H9 (cell line): Measurements from ENCODE around the gene GPR42. TPM values are rescaled to one million over a fixed set of nuclear protein-coding genes. Genes with fewer than 3 reads are reported as not detected.

ENCODE experiments used
- DNase-seq: peaks from one replicate; pipeline ENCODE4 v3.0.0-alpha.2; 2017
- H2AFZ ChIP-seq: one replicate; pipeline ENCODE4 v1.6.1; 2013; ENCODE audit warnings: mild to moderate bottlenecking, low read length, control low read depth, moderate library complexity
- H2AK5ac ChIP-seq: 2 replicates; pipeline ENCODE4 v1.6.1; 2013; ENCODE audit warnings: low read length, control low read depth, mixed read lengths; ENCODE audit not compliant: insufficient read length
- H2BK120ac ChIP-seq: one replicate; pipeline ENCODE4 v1.6.1; 2013; ENCODE audit warnings: low read depth, mild to moderate bottlenecking, low read length, control low read depth, inconsistent platforms; ENCODE audit not compliant: poor library complexity, severe bottlenecking
- H2BK12ac ChIP-seq: 2 replicates; pipeline ENCODE4 v1.6.1; 2013; ENCODE audit warnings: low read length, control low read depth, mixed read lengths, low read depth; ENCODE audit not compliant: insufficient read length
- H2BK15ac ChIP-seq: 2 replicates; pipeline ENCODE4 v1.6.1; 2013; ENCODE audit warnings: low read depth, low read length, control low read depth
- H2BK20ac ChIP-seq: one replicate; pipeline ENCODE4 v1.6.1; 2013; ENCODE audit warnings: low read depth, mild to moderate bottlenecking, low read length, control low read depth, inconsistent platforms; ENCODE audit not compliant: poor library complexity, severe bottlenecking
- H2BK5ac ChIP-seq: 2 replicates; pipeline ENCODE4 v1.6.1; 2013; ENCODE audit warnings: low read length, control low read depth, mixed read lengths; ENCODE audit not compliant: insufficient read length
- H3K14ac ChIP-seq: 2 replicates; pipeline ENCODE4 v1.6.1; 2013; ENCODE audit warnings: low read length, control low read depth; ENCODE audit not compliant: insufficient read depth
- H3K18ac ChIP-seq: 2 replicates; pipeline ENCODE4 v1.6.1; 2013; ENCODE audit warnings: low read depth, mild to moderate bottlenecking, mixed read lengths, low read length, control low read depth; ENCODE audit not compliant: insufficient read length
- H3K23ac ChIP-seq: 2 replicates; pipeline ENCODE4 v1.6.1; 2013; ENCODE audit warnings: low read length, control low read depth, mixed read lengths, low read depth; ENCODE audit not compliant: insufficient read length
- H3K23me2 ChIP-seq: 2 replicates; pipeline ENCODE4 v1.6.1; 2013; ENCODE audit warnings: low read depth, mild to moderate bottlenecking, mixed read lengths, low read length, control low read depth; ENCODE audit not compliant: insufficient read length, poor library complexity, severe bottlenecking
- H3K27ac ChIP-seq: 2 replicates; pipeline ENCODE4 v1.5.1; 2013; ENCODE audit warnings: low read length, control low read depth, mixed read lengths, low read depth; ENCODE audit not compliant: insufficient read length
- H3K27me3 ChIP-seq: 2 replicates; pipeline ENCODE4 v1.6.1; 2013; ENCODE audit warnings: low read length, control low read depth, inconsistent platforms; ENCODE audit not compliant: insufficient read depth
- H3K4ac ChIP-seq: 2 replicates; pipeline ENCODE4 v1.6.1; 2013; ENCODE audit warnings: low read depth, mild to moderate bottlenecking, control low read depth, inconsistent platforms, low read length, moderate library complexity
- H3K4me1 ChIP-seq: 2 replicates; pipeline ENCODE4 v1.6.1; 2013; ENCODE audit warnings: low read length, control low read depth, inconsistent platforms; ENCODE audit not compliant: insufficient read depth
- H3K4me2 ChIP-seq: 2 replicates; pipeline ENCODE4 v1.6.1; 2013; ENCODE audit warnings: low read length, control low read depth, mixed read lengths; ENCODE audit not compliant: insufficient read length, insufficient read depth
- H3K56ac ChIP-seq: 2 replicates; pipeline ENCODE4 v1.6.1; 2013; ENCODE audit warnings: low read depth, mild to moderate bottlenecking, mixed read lengths, low read length, control low read depth; ENCODE audit not compliant: insufficient read length
- H3K79me1 ChIP-seq: 2 replicates; pipeline ENCODE4 v1.6.1; 2013; ENCODE audit warnings: low read depth, mild to moderate bottlenecking, moderate library complexity, low read length, control low read depth, inconsistent platforms; ENCODE audit not compliant: insufficient read depth, poor library complexity, severe bottlenecking
- H3K79me2 ChIP-seq: 2 replicates; pipeline ENCODE4 v1.6.1; 2013; ENCODE audit warnings: low read length, control low read depth, inconsistent platforms; ENCODE audit not compliant: insufficient read depth
- H3K9ac ChIP-seq: 2 replicates; pipeline ENCODE4 v1.6.1; 2013; ENCODE audit warnings: low read length, control low read depth, mixed read lengths; ENCODE audit not compliant: insufficient read length; ENCODE audit errors: extremely low read depth
- H3K9me3 ChIP-seq: one replicate; pipeline ENCODE4 v1.6.1; 2013; ENCODE audit warnings: low read depth, low read length, inconsistent platforms; ENCODE audit not compliant: control insufficient read depth
- H3T11ph ChIP-seq: one replicate; pipeline ENCODE4 v1.6.1; 2013; ENCODE audit warnings: mild to moderate bottlenecking, low read length, control low read depth, inconsistent platforms
- H4K20me1 ChIP-seq: one replicate; pipeline ENCODE4 v1.6.1; 2013; ENCODE audit not compliant: control insufficient read depth, insufficient read length, insufficient read depth
- H4K5ac ChIP-seq: 2 replicates; pipeline ENCODE4 v1.6.1; 2013; ENCODE audit warnings: low read depth, mild to moderate bottlenecking, mixed read lengths, low read length, control low read depth; ENCODE audit not compliant: insufficient read length
- H4K8ac ChIP-seq: replicated peaks from 2 replicates; pipeline ENCODE4 v1.6.1; 2013; ENCODE audit warnings: low read length, control low read depth, mixed read lengths, low read depth; ENCODE audit not compliant: insufficient read length
- H4K91ac ChIP-seq: 2 replicates; pipeline ENCODE4 v1.6.1; 2013; ENCODE audit warnings: low read depth, mild to moderate bottlenecking, moderate library complexity, mixed read lengths, low read length, control low read depth; ENCODE audit not compliant: insufficient read length
- H3K27ac Mint-ChIP-seq, 3 experiments: 2 replicates in 2 of 3; 3 replicates in 1 of 3; pipeline ENCODE4 v1.8.0; 2020 to 2021; ENCODE audit warnings: mixed read lengths in 3 of 3, mild to moderate bottlenecking in 1 of 3, moderate library complexity in 1 of 3
- H3K27me3 Mint-ChIP-seq: 2 replicates; pipeline ENCODE4 v1.8.0; 2021; ENCODE audit warnings: low read depth, mild to moderate bottlenecking, moderate library complexity, mixed read lengths
- H3K36me3 Mint-ChIP-seq, 3 experiments: 2 replicates in 2 of 3; 3 replicates in 1 of 3; pipeline ENCODE4 v1.8.0; 2020 to 2021; ENCODE audit warnings: low read depth in 3 of 3, mixed read lengths in 3 of 3; ENCODE audit not compliant: insufficient read depth in 1 of 3
- H3K4me1 Mint-ChIP-seq, 2 experiments: 2 replicates each; pipeline ENCODE4 v1.8.0; 2020; ENCODE audit warnings: mixed read lengths in 2 of 2
- H3K4me3 Mint-ChIP-seq, 2 experiments: 2 replicates in 1 of 2; 3 replicates in 1 of 2; pipeline ENCODE4 v1.8.0; 2020 to 2021; ENCODE audit warnings: mild to moderate bottlenecking in 2 of 2, mixed read lengths in 2 of 2, moderate library complexity in 1 of 2
- H3K9me3 Mint-ChIP-seq, 2 experiments: 2 replicates in 1 of 2; 3 replicates in 1 of 2; pipeline ENCODE4 v1.8.0; 2020; ENCODE audit warnings: mild to moderate bottlenecking in 2 of 2, mixed read lengths in 2 of 2, moderate library complexity in 1 of 2
- CTCF ChIP-seq: fragments of 200-600 bp; sonication (generic); conservative IDR thresholded peaks from 3 replicates; pipeline ENCODE4 v1.8.0; 2021; ENCODE audit warnings: antibody characterized with exemption, mild to moderate bottlenecking
- WGBS: extraction: QIAGEN DNeasy Blood & Tissue Kit; methylation state at CpG from one replicate; pipeline ENCODE4 v1.1.7; 2013; ENCODE audit warnings: missing lambda C conversion rate, low lambda C conversion rate, mixed read lengths; ENCODE audit not compliant: insufficient read length; ENCODE audit errors: extremely low coverage; 5-methylcytosine and 5-hydroxymethylcytosine counted together
- total RNA-seq: library from RNA; stranded (reverse); gene quantifications from 2 replicates; pipeline ENCODE4 v1.2.1, GENCODE V29; 2021

The GPR42 gene
- total RNA-seq, 1 experiment from 2014 or later: not detected

GRCh38 chr19:35381926-35382325, 11.1 kb downstream of the GPR42 start:
- no peaks in the 10 kb centered on the region for H3K79me2 ChIP-seq
- H3K56ac ChIP-seq: no peak overlapping the region
- no peak overlapping the region for H2BK12ac ChIP-seq
- H3K23ac ChIP-seq: no peak overlapping the region
- H3K36me3 Mint-ChIP-seq: peaks cover 5 to 11% (median 9%) of the 10 kb centered on the region in 3 experiments
- H3K4me3 Mint-ChIP-seq: no peak overlapping the region
- H3K18ac ChIP-seq: no peak overlapping the region
- H3K9me3 Mint-ChIP-seq: peaks cover 51 to 52% of the 10 kb centered on the region in 2 experiments
- H2AK5ac ChIP-seq: no peak overlapping the region
- H2BK20ac ChIP-seq: no peak overlapping the region
- H4K20me1 ChIP-seq: no peaks in the 10 kb centered on the region
- no peaks in the 10 kb centered on the region for H3K79me1 ChIP-seq
- H3K14ac ChIP-seq: no peak overlapping the region
- H3K23me2 ChIP-seq: no peaks in the 10 kb centered on the region
- no peak overlapping the region for H3K9ac ChIP-seq
- H3K27me3 ChIP-seq: no peaks in the 10 kb centered on the region
- peaks cover 20% of the 10 kb centered on the region for H3K9me3 ChIP-seq
- DNase-seq: no peak
- H2BK120ac ChIP-seq: no peak overlapping the region
- H3K4me1 Mint-ChIP-seq: peaks cover 11% of the 10 kb centered on the region in 2 experiments
- H2BK15ac ChIP-seq: no peak overlapping the region
- no peak overlapping the region for H4K8ac ChIP-seq
- H3K4me2 ChIP-seq: no peak overlapping the region
- no peak overlapping the region for H4K91ac ChIP-seq
- no peak for TF ChIP-seq CTCF
- no peak overlapping the region for H3T11ph ChIP-seq
- H3K27ac Mint-ChIP-seq: no peak overlapping the region
- no peak overlapping the region for H3K27ac ChIP-seq
- WGBS: no CpG with 5 or more reads among the region's 6 CpGs
- H3K4me1 ChIP-seq: no peaks in the 10 kb centered on the region
- H4K5ac ChIP-seq: no peak overlapping the region
- no peak overlapping the region for H3K4ac ChIP-seq
- peaks cover 39% of the 10 kb centered on the region for H3K27me3 Mint-ChIP-seq
- no peak overlapping the region for H2BK5ac ChIP-seq
- no peak overlapping the region for H2AFZ ChIP-seq
